Panc1 (cell line): ENCODE data around the gene LRRC42. TPM values are rescaled to one million over a fixed set of nuclear protein-coding genes. Genes with fewer than 3 reads are reported as not detected.

Source experiments
- ATAC-seq: fragments of 200-7000 bp; cut with Tn5 transposase; 2 replicates; pipeline ENCODE4 v1.9.1; 2020; ENCODE audit warnings: mild to moderate bottlenecking, moderate library complexity
- BruUV-seq: library from RNA; stranded (reverse); fragments of 400-500 nt; replicated peaks from 2 replicates; lab custom pipeline; 2021; lab: Mats Ljungman, UMichigan
- CTCF ChIA-PET: fragments of 300-600 bp; sonication (Branson Sonifier 250); formaldehyde crosslinking; loops from one replicate; lab custom pipeline; 2022; ENCODE audit warnings: antibody characterized with exemption; lab: Charles Lee
- POLR2A ChIA-PET: fragments of 300-600 bp; sonication (Branson Sonifier 250); formaldehyde crosslinking; loops from one replicate; lab custom pipeline; 2022; ENCODE audit warnings: antibody characterized with exemption; lab: Charles Lee
- DNase-seq: peaks from one replicate; pipeline ENCODE4 v3.0.0-alpha.2; 2010; ENCODE audit warnings: low read depth, low spot score
- H3K27ac ChIP-seq: 2 replicates; pipeline ENCODE4 v1.5.1; 2011; ENCODE audit warnings: mild to moderate bottlenecking, low read length, inconsistent platforms
- H3K27me3 ChIP-seq: fragments of 200-500 bp; sonication (Bioruptor generic); 2 replicates; pipeline ENCODE4 v1.6.0; 2014; ENCODE audit warnings: low read length, inconsistent platforms; ENCODE audit not compliant: control insufficient read depth, insufficient read depth
- H3K36me3 ChIP-seq: fragments of 200-500 bp; sonication (Bioruptor generic); 2 replicates; pipeline ENCODE4 v1.5.1; 2014; ENCODE audit warnings: inconsistent platforms, mild to moderate bottlenecking, low read length, moderate library complexity; ENCODE audit not compliant: control insufficient read depth, insufficient read depth
- H3K4me1 ChIP-seq: 2 replicates; pipeline ENCODE4 v1.5.1; 2011; ENCODE audit warnings: inconsistent platforms, mild to moderate bottlenecking, low read length, moderate library complexity; ENCODE audit not compliant: control insufficient read depth, insufficient read depth
- H3K4me3 ChIP-seq, 2 experiments: 2 replicates each; pipeline ENCODE4 v1.5.1; 2011 to 2012; ENCODE audit warnings: low read depth in 2 of 2, low read length in 2 of 2, mild to moderate bottlenecking in 2 of 2, inconsistent platforms in 1 of 2, moderate library complexity in 1 of 2
- H3K9me3 ChIP-seq: fragments of 200-500 bp; sonication (Bioruptor generic); 2 replicates; pipeline ENCODE4 v1.5.1; 2014; ENCODE audit warnings: low read depth, mild to moderate bottlenecking, inconsistent platforms, low read length, moderate library complexity; ENCODE audit not compliant: control insufficient read depth, insufficient read depth
- CTCF ChIP-seq: fragments of 450-650 bp; IDR thresholded peaks from 2 replicates; pipeline ENCODE4 v1.5.1; 2017; ENCODE audit warnings: mild to moderate bottlenecking
- POLR2AphosphoS5 ChIP-seq: IDR thresholded peaks from 2 replicates; pipeline ENCODE4 v1.6.1; 2012; ENCODE audit warnings: mild to moderate bottlenecking, low read depth, low read length, moderate library complexity
- REST ChIP-seq, 2 experiments: IDR thresholded peaks; 2 replicates each; pipeline ENCODE4 v1.6.1; 2011 to 2012; ENCODE audit warnings: low read depth in 2 of 2, control low read depth in 1 of 2, low read length in 1 of 2, mild to moderate bottlenecking in 1 of 2, moderate library complexity in 1 of 2; ENCODE audit not compliant: insufficient read depth in 1 of 2
- SIN3A ChIP-seq: IDR thresholded peaks from 2 replicates; pipeline ENCODE4 v1.6.1; 2012; ENCODE audit warnings: low read depth, mild to moderate bottlenecking, low read length, moderate library complexity, borderline replicate concordance; ENCODE audit not compliant: insufficient read depth
- TCF7L2 ChIP-seq: IDR thresholded peaks from 2 replicates; pipeline ENCODE4 v1.6.1; 2011; ENCODE audit warnings: mild to moderate bottlenecking, low read depth, low read length, inconsistent platforms
- in situ Hi-C: cut with HindIII; loops from 2 replicates; pipeline ENCODE4 v1.10.0; 2016; ENCODE audit warnings: low sequenced_read_pairs, low pct_unique_long_range_greater_than_20kb
- intact Hi-C: fragments of 100-400 bp; cut with micrococcal nuclease; formaldehyde crosslinking; loops from one replicate; pipeline ENCODE4 v1.10.0; 2022; ENCODE audit not compliant: unreplicated experiment
- total RNA-seq: library from RNA; stranded (reverse); gene quantifications from one replicate; pipeline ENCODE4 v1.2.1, GENCODE V29; 2021; ENCODE audit not compliant: unreplicated experiment

LRRC42 gene
- total RNA-seq, 1 experiment from 2014 or later, result 41.0 TPM

GRCh38 chr1:53943090-53943489 is 3.1 kb upstream of the LRRC42 start:
- Histone ChIP-seq H3K9me3 (no peaks in the 10 kb centered on the region), H3K4me3 (no peak overlapping the region), H3K4me1 (peaks cover 19% of the 10 kb centered on the region), H3K36me3 (no peaks in the 10 kb centered on the region; the same call in none of the 2 replicates), H3K27me3 (no peaks in the 10 kb centered on the region), H3K27ac (no peak overlapping the region)
- no peak for DNase-seq
- intact Hi-C loops, result no loop called here
- no peak for ATAC-seq
- no peak for TF ChIP-seq POLR2AphosphoS5
- no peak for TF ChIP-seq SIN3A
- TF ChIP-seq REST (IDR thresholded peaks at IDR 0.05; ENCODE audit: insufficient read depth in 1 of 2, low read depth in 2 of 2, low read length in 1 of 2), result no peak
- TF ChIP-seq CTCF, result no peak
- TF ChIP-seq TCF7L2, result no peak
- CTCF ChIA-PET, result no interaction called here
- BruUV-seq, result no TSS peak
- in situ Hi-C loops, result no loop called here
- POLR2A ChIA-PET, result no interaction called here

GRCh38 chr1:53943490-53944043 is 2.6 kb upstream of the LRRC42 start:
- H3K4me1 ChIP-seq, result peaks cover 22% of the 10 kb centered on the region
- in situ Hi-C loops, result no loop called here
- POLR2A ChIA-PET, result interaction anchor here (0.7 kb wide), 1 partner anchor 131 kb away, joined by 3 read pairs; no protein-coding TSS in a partner anchor
- CTCF ChIA-PET, result interaction anchor here (0.7 kb wide), 1 partner anchor 56 kb away, joined by 3 read pairs; no protein-coding TSS in a partner anchor
- TF ChIP-seq SIN3A, result no peak
- no peak for TF ChIP-seq CTCF
- TF ChIP-seq REST (IDR thresholded peaks at IDR 0.05; ENCODE audit: insufficient read depth in 1 of 2, low read depth in 2 of 2, low read length in 1 of 2), result no peak
- TF ChIP-seq POLR2AphosphoS5, result no peak
- no peak for TF ChIP-seq TCF7L2
- no peaks in the 10 kb centered on the region for H3K9me3 ChIP-seq
- intact Hi-C loops, result no loop called here
- no peak for ATAC-seq
- no peaks in the 10 kb centered on the region for H3K27me3 ChIP-seq
- no peak overlapping the region for H3K27ac ChIP-seq
- H3K4me3 ChIP-seq, result no peak overlapping the region
- BruUV-seq, result no TSS peak
- H3K36me3 ChIP-seq, result no peaks in the 10 kb centered on the region; the same call in none of the 2 replicates
- no peak for DNase-seq
